GM12891 (cell line): ENCODE data around the gene HNRNPAB.

Experiments used
- PAX5 ChIP-seq: IDR thresholded peaks from 2 replicates; pipeline ENCODE4 v1.6.1; 2011; ENCODE audit warnings: low read length, moderate library complexity, mild to moderate bottlenecking; ENCODE audit not compliant: insufficient read depth, severe bottlenecking
- POLR2A ChIP-seq: IDR thresholded peaks from 2 replicates; pipeline ENCODE4 v1.6.1; 2011; ENCODE audit warnings: low read depth, low read length, control low read depth
- POLR2AphosphoS5 ChIP-seq: IDR thresholded peaks from 2 replicates; pipeline ENCODE4 v1.6.1; 2011; ENCODE audit warnings: low read depth, low read length, control low read depth
- POU2F2 ChIP-seq: IDR thresholded peaks from 2 replicates; pipeline ENCODE4 v1.6.1; 2011; ENCODE audit warnings: low read depth, mild to moderate bottlenecking, control low read depth, low read length, moderate library complexity
- SPI1 ChIP-seq: IDR thresholded peaks from 2 replicates; pipeline ENCODE4 v1.6.1; 2011; ENCODE audit warnings: low read depth, low read length, control low read depth
- TAF1 ChIP-seq: IDR thresholded peaks from 2 replicates; pipeline ENCODE4 v1.6.1; 2011; ENCODE audit warnings: low read depth, low read length, control low read depth

- TF ChIP-seq PAX5: no peak
- no peak for TF ChIP-seq POLR2AphosphoS5
- TF ChIP-seq TAF1: no peak
- TF ChIP-seq POLR2A: no peak
- no peak for TF ChIP-seq POU2F2
- no peak for TF ChIP-seq SPI1
Observed at GRCh38 chr5:178221853-178222252, 17.5 kb downstream of the HNRNPAB start.
